GM23248 (cell line): ENCODE data around the gene CHMP4A.

ENCODE experiments used
- EZH2 ChIP-seq: fragments of 200-600 bp; sonication (generic); IDR thresholded peaks from 2 replicates; pipeline ENCODE4 v1.6.1; 2018; ENCODE audit warnings: antibody characterized with exemption, mild to moderate bottlenecking; ENCODE audit not compliant: insufficient read depth, poor library complexity, severe bottlenecking
- EZH2phosphoT487 ChIP-seq: fragments of 200-600 bp; sonication (generic); IDR thresholded peaks from 2 replicates; pipeline ENCODE4 v1.6.1; 2018; ENCODE audit warnings: antibody characterized with exemption, moderate library complexity, mild to moderate bottlenecking, low read depth; ENCODE audit not compliant: insufficient read depth

DNA sequence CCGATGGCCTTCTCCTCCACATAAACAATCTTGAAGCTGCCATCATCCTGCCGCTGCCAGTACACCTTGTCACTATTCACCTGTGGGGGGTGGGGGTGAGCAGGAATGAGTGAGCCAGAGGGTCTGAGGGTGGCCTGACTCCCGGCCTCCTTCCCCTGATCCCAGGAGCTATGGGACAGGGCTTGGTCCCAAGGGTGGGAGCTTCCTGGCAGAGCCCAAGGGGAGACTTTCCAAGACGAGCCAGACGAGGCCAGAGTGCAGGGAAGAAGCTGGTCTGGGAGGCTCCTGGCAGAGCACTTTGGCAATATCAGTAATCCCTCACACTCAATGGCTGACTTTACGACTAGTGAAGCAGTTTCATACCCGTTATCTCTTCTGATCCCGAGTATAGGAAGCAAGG is 42.1 kb upstream of the CHMP4A start:
- no peak for TF ChIP-seq EZH2phosphoT487
- no peak for TF ChIP-seq EZH2
